Measurements from ENCODE around the gene TBC1D8.

- TF ChIP-seq ZNF8 (CRISPR knock-in tag; IDR thresholded peaks at IDR 0.05) (no peak), TSHZ2 (CRISPR knock-in tag; IDR thresholded peaks at IDR 0.05) (no peak), RARB (CRISPR knock-in tag; IDR thresholded peaks at IDR 0.05) (no peak), ZFP30 (CRISPR knock-in tag; IDR thresholded peaks at IDR 0.05) (no peak), TOX (CRISPR knock-in tag; IDR thresholded peaks at IDR 0.05; ENCODE audit: borderline replicate concordance) (no peak), CSRNP3 (CRISPR knock-in tag; IDR thresholded peaks at IDR 0.05) (no peak), PATZ1 (CRISPR knock-in tag; IDR thresholded peaks at IDR 0.05; ENCODE audit: borderline replicate concordance) (no peak), SNAI2 (CRISPR knock-in tag; IDR thresholded peaks at IDR 0.05) (no peak)
Observed at GRCh38 chr2:101026253-101026701, 124.9 kb downstream of the TBC1D8 start.

Measured in SK-N-SH treated with all-trans-retinoic acid at 6 μM for 48 hours (cell line).